ENCODE data around the gene CDC25A.

CDC25A gene

GRCh38 chr3:48226939-48227338 lies 38.7 kb upstream of the CDC25A start:
- Histone ChIP-seq H3K27me3 (no peaks in the 10 kb centered on the region), H3K36me3 (no peaks in the 10 kb centered on the region), H3K9me3 (no peaks in the 10 kb centered on the region), H3K4me1 (ENCODE audit: control insufficient read depth in 1 of 2, insufficient read depth in 1 of 2, low read depth in 1 of 2, low read length in 1 of 2) (peaks cover 55% of the 10 kb centered on the region in 2 experiments), H3K4me3 (ENCODE audit: low read depth in 1 of 2, low read length in 1 of 2) (no peak overlapping the region), H3K27ac (peak overlapping the region; percentile 97)
- no peak for TF ChIP-seq CTCF (IDR thresholded peaks at IDR 0.05)

- Histone ChIP-seq H3K27ac (peak overlapping the region; percentile 97), H3K4me1 (ENCODE audit: control insufficient read depth in 1 of 2, insufficient read depth in 1 of 2, low read depth in 1 of 2, low read length in 1 of 2) (peaks cover 68 to 69% of the 10 kb centered on the region in 2 experiments), H3K9me3 (no peaks in the 10 kb centered on the region), H3K27me3 (no peaks in the 10 kb centered on the region), H3K4me3 (ENCODE audit: low read depth in 1 of 2, low read length in 1 of 2) (no peak overlapping the region), H3K36me3 (no peaks in the 10 kb centered on the region)
- no peak for TF ChIP-seq CTCF (IDR thresholded peaks at IDR 0.05)
Measured at GRCh38 chr3:48225587-48225986, 37.4 kb upstream of the CDC25A start.

- H3K27me3 ChIP-seq = no peaks in the 10 kb centered on the region
- TF ChIP-seq CTCF (IDR thresholded peaks at IDR 0.05) = peak; percentile 38
- H3K36me3 ChIP-seq = no peaks in the 10 kb centered on the region
- H3K27ac ChIP-seq = peak within 1 kb of the TSS; percentile 97
- peaks cover 96% of the 10 kb centered on the region in 2 experiments for H3K4me1 ChIP-seq (ENCODE audit: control insufficient read depth in 1 of 2, insufficient read depth in 1 of 2, low read depth in 1 of 2, low read length in 1 of 2)
- H3K4me3 ChIP-seq (ENCODE audit: low read depth in 1 of 2, low read length in 1 of 2) = peak within 1 kb of the TSS; percentile 60 to 65
- no peaks in the 10 kb centered on the region for H3K9me3 ChIP-seq
Measured at GRCh38 chr3:48222616-48223513, 34.6 kb upstream of the CDC25A start, which contains the start of gene CAMP. Gene CAMP, plus strand, starts transcription at chr3:48223495. Its CDS starts 17 bp downstream, at chr3:48223512.

GRCh38 chr3:48220746-48221145 lies 32.5 kb upstream of the CDC25A start:
- Histone ChIP-seq H3K4me3 (ENCODE audit: low read depth in 1 of 2, low read length in 1 of 2) (peak overlapping the region in 1 of 2 experiments; percentile 65), H3K4me1 (ENCODE audit: control insufficient read depth in 1 of 2, insufficient read depth in 1 of 2, low read depth in 1 of 2, low read length in 1 of 2) (peaks cover 100% of the 10 kb centered on the region in 2 experiments), H3K27ac (peak overlapping the region; percentile 97), H3K9me3 (no peaks in the 10 kb centered on the region), H3K36me3 (no peaks in the 10 kb centered on the region), H3K27me3 (no peaks in the 10 kb centered on the region)
- TF ChIP-seq CTCF (IDR thresholded peaks at IDR 0.05) = no peak

GRCh38 chr3:48219543-48219942 lies 31.3 kb upstream of the CDC25A start:
- TF ChIP-seq CTCF (IDR thresholded peaks at IDR 0.05) = no peak
- H3K27ac ChIP-seq = peak overlapping the region; percentile 97
- H3K4me1 ChIP-seq (ENCODE audit: control insufficient read depth in 1 of 2, insufficient read depth in 1 of 2, low read depth in 1 of 2, low read length in 1 of 2) = peaks cover 95 to 96% of the 10 kb centered on the region in 2 experiments
- H3K4me3 ChIP-seq (ENCODE audit: low read depth in 1 of 2, low read length in 1 of 2) = no peak overlapping the region
- no peaks in the 10 kb centered on the region for H3K9me3 ChIP-seq
- no peaks in the 10 kb centered on the region for H3K27me3 ChIP-seq
- no peaks in the 10 kb centered on the region for H3K36me3 ChIP-seq
